Right kidney (tissue), 1 donor: ENCODE measurements around the gene WRNIP1.
A peak's percentile ranks its signal among the peaks of the same experiment; 100 is the strongest.
"Not testable (repeated sequence)": the region's sequence is repeated elsewhere in the genome, so short reads cannot be mapped to it uniquely, and the experiment has no call there.

Source experiments
- DNase-seq: peaks from one replicate; pipeline ENCODE4 v3.0.0-alpha.2; 2016

WRNIP1 gene

GRCh38 chr6:2783188-2783963 lies 18.2 kb downstream of the WRNIP1 start:
- DNase-seq, result no peak

GRCh38 chr6:2784061-2784460 lies 18.9 kb downstream of the WRNIP1 start:
- DNase-seq, result no peak

- DNase-seq, result no peak
Measured at GRCh38 chr6:2784930-2785329, 19.7 kb downstream of the WRNIP1 start.

GRCh38 chr6:2786269-2786668 lies 21.1 kb downstream of the WRNIP1 start:
- no peak for DNase-seq

DNA sequence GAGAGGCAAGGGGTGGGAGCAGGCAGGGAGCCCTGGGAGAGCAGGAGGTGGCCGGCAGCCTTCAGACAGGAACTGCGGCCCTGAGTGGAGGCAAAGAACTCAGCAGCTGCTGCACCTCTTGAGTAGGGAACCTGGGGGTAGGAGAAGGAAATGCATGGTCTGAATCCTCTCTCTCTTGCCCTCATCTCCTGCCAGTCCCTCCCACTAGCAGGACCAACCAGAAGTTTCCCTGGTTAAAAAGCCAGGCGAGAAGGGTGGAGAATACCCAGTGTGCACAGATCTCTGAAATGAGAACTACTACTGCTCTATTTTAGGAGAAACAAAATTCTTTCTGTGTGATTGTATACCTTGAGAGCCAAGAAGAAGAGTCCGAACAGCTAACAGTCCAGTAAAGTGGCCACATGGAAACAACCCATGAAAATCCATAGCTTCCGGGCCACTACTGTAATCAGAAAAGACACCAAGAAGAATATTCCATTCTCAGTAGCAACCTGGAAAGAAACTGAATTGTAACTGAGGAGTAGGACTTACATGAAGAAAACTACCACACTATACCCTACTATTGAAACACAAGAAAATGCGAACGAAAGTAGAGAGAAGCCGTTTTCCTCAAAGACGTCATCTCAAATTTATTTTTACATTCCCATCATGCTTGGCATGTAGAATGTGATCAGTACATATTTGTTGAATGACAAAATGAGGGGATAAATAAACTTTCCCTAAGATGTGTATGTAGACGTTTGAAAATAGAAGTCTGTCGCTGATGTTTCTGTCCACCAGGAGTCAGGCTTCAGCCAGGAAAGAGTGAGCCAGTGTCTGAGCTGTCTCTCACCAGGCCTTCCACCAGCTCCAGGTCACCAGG lies 25.6 kb downstream of the WRNIP1 start:
- peak; percentile 29 for DNase-seq

GRCh38 chr6:2791450-2791974 lies 26.3 kb downstream of the WRNIP1 start:
- DNase-seq, result no peak

GRCh38 chr6:2792330-2793110 lies 27.3 kb downstream of the WRNIP1 start:
- no peak for DNase-seq

DNA sequence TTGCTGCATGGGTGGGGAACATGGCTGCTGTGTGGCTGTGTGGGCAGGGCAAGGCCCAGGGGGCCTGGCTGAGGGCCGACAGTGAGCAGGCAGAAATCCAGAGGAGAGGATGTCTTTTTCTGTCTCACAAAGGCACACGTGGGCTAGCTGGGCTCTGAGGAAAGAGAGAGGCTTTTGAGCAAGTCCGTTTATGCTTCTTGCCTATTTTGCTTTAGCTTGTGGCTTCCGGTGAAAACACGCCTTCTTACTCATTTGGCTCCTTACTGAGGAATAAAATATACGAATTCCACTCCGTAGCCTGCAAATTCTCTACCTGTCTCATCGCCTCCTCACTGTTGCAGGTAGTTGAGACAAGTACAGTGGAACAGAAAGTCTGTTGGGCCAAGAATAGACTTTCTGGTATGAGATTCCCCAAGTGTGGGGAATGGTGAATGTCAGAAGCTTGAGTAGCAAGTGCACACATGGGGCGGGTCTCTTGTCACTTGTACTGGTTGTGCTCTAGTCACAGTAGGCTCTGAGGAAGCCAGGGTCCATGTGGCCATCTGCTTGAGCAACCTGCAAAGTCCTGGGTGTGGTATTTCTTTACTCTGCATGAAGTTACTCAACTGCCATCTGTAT lies 28.4 kb downstream of the WRNIP1 start:
- DNase-seq, result no peak

DNA sequence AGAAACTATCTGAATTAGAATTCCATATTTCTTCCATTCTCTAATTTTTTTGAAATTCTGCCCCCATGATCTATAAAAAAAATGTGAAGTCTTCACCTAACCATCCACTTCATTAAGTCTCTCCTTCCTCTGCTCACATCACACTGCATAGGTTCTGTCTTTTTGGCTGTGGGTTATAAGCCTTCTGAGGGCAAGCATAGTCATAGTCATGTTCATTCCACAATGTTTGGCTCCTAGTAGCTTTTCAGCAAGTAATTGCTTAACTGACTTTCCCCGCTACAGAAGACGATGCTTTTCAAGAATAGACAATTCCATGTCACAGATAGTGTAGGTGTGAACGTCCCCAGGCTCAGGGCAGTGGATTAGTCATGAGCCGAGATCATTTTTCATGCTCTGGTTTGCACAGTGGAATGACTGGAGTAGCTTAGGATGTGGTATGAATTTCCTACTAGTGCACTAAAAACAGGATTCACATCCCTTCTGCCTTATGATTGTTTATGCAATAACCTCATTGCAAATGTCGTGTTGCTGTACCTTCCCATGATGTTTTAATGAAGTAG lies 29.1 kb downstream of the WRNIP1 start:
- no peak for DNase-seq

- DNase-seq, result no peak
Measured at GRCh38 chr6:2795162-2795561, 30.0 kb downstream of the WRNIP1 start.

DNA sequence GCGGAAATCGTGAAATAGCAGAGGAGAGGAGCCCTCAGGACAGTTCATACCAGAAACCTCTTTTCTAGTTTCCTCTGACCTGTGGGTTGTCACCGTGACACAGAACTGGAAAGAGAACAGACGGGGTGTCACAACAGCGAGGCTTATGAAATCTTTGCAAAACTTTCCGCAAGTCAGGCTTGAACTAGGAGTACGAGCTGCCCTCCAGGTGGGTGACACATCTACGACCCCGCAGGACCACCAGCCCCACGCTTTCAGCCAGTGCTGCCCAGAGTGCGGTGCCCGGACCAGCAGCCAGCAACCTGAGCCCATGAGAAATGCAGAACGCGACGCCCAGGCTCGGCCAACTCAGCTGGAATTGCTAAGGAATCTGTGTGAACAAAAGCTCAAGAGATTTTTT lies 30.8 kb downstream of the WRNIP1 start:
- DNase-seq, result no peak

GRCh38 chr6:2796861-2797260 lies 31.7 kb downstream of the WRNIP1 start:
- no peak for DNase-seq

GRCh38 chr6:2797564-2798031 lies 32.4 kb downstream of the WRNIP1 start:
- peak; percentile 21 for DNase-seq

GRCh38 chr6:2798586-2799134 lies 33.5 kb downstream of the WRNIP1 start:
- DNase-seq, result no peak

- DNase-seq, result no peak
Measured at GRCh38 chr6:2799936-2800527, 34.8 kb downstream of the WRNIP1 start.

DNA sequence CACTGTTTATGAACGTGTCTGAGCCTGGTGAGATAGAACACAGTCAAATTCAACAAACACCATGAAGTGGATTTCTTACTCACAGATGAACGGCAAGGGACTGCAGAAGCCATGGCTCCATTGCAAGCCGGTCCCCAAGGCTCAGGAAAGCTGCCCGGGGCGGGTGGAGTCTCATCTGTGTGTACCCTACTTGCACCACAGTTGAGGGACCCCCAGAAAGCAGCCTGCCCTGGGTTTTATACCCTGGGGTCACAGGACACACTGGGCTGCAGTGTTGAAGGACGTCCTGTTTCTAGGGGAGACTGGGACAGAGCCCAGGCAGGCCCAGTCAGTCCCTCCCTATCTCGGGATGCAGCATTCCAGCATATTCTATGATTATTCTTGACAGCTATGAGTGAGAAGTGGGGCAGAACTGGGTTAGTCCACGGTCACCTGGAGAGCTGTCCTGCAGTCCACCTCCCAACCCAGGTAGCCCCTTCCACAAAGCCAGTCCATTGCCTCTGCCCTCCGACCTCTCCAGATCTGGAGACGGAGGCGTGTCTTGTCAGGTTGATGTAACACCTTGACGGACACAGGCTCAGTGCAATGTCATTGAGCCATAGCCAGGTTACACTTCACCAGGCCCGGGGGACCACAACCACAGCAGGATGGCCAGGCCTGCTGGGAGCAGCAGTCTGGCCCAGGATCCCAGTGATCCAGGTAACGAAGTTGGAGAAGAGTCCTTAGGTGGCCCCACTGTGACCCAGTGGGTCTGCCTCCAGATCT lies 35.5 kb downstream of the WRNIP1 start:
- DNase-seq, result no peak

- not testable (repeated sequence) for DNase-seq
Measured at GRCh38 chr6:2801687-2802086, 36.5 kb downstream of the WRNIP1 start.

DNA sequence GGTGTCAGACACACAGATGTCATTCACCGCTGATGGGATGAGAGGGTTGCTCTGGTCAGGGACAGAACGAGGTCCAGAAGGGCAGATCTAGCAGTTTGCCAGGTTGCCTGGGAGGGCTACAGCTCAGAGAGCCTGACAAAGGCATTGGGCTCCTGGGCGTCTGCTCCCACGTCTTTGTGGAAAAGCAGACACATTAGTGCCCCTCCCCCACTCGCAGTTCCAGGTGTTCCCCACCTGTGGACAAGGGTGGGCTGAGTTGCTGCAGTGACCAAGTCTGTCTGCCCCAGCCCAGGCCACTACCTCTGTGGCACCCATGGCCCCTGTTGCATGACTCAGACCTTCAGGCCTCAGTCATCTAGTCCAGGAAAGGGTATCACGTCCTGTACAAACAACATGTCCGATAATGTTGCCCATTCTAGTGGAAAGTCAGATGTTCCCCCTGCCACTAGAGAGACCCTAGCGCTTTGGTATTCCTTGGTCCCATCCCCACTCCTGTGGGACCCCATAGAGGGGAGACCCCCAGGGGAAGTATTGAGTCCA lies 37.4 kb downstream of the WRNIP1 start:
- no peak for DNase-seq

DNA sequence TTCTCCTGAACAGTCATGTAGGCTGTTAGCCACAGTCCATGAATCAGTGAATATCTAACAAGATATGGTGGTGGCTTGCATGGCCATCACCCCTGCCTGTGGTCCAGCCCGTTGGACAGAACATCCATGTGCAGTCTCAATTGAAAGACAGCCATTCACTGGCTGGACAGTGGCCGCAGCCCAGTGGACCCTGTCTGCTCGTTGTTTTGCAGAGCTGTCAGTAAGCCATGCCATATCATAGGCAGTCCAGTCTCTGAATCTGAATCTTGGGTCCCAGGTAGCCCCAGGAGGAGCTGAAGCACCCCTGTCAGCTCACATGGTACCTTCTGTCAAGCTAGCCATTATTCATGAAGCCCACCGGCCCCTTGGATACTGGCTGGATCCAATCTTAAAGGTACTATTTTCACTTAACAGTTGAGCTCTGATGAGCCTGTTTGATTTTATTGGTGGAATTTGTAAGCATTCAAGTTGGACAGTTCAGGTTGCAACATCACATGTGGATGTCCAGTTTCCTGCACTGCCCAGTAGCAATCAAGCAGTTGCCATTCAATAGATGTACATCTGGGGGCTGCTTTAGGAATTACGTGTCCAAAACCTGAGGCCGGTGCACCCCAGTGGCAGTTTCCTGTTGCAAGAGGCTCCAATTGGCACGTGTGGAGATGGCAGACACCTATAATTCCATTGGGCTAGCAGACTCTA lies 38.7 kb downstream of the WRNIP1 start:
- no peak for DNase-seq
